Gastrocnemius medialis (tissue), 4 donors: ENCODE results near the gene MAFF. TPM values are rescaled to one million over a fixed set of nuclear protein-coding genes. Genes with fewer than 3 reads are reported as not detected.
A peak's percentile ranks its signal among the peaks of the same experiment; 100 is the strongest.

Source experiments
- ATAC-seq, 2 donors: fragments of 150-250 bp; one replicate each; pipeline ENCODE4 v1.9.1; 2016
- DNase-seq, 2 donors: peaks; one replicate each; pipeline ENCODE4 v3.0.0-alpha.2; 2019
- H3K27ac ChIP-seq, 4 donors: fragments of 200-600 bp; sonication (generic); 1 replicate in 1 of 4; 2 replicates in 3 of 4; pipeline ENCODE4 v1.5.1; 2016 to 2018; ENCODE audit warnings: mild to moderate bottlenecking in 2 of 4, moderate library complexity in 1 of 4
- H3K27me3 ChIP-seq, 3 donors: fragments of 200-600 bp; sonication (generic) in 2 of 3; 1 replicate in 1 of 3; 2 replicates in 2 of 3; pipeline versions ENCODE4 v1.5.1 to v1.6.0; 2016 to 2019; ENCODE audit warnings: mild to moderate bottlenecking in 1 of 3, moderate library complexity in 1 of 3
- H3K36me3 ChIP-seq, 2 donors: fragments of 200-600 bp; sonication (generic) in 1 of 2; one replicate each; pipeline ENCODE4 v1.5.1; 2017 to 2018
- H3K4me1 ChIP-seq, 2 donors: fragments of 200-600 bp; sonication (generic) in 1 of 2; one replicate each; pipeline ENCODE4 v1.5.1; 2016 to 2017; ENCODE audit warnings: mild to moderate bottlenecking in 2 of 2
- H3K4me3 ChIP-seq, 4 donors: fragments of 200-600 bp; sonication (generic) in 3 of 4; 1 replicate in 1 of 4; 2 replicates in 3 of 4; pipeline ENCODE4 v1.5.1; 2016 to 2019; ENCODE audit warnings: mild to moderate bottlenecking in 2 of 4
- H3K9me3 ChIP-seq, 3 donors: fragments of 200-600 bp; sonication (generic) in 2 of 3; 1 replicate in 1 of 3; 2 replicates in 2 of 3; pipeline ENCODE4 v1.5.1; 2016 to 2019
- POLR2A ChIP-seq, 2 donors: fragments of 450-650 bp; IDR thresholded peaks; one replicate each; pipeline ENCODE4 v1.6.1; 2017; ENCODE audit warnings: antibody characterized with exemption in 2 of 2, mild to moderate bottlenecking in 2 of 2, moderate library complexity in 2 of 2
- in situ Hi-C, 4 donors: fragments of 200-750 bp; cut with MboI; loops; one replicate each; pipeline versions ENCODE4 v1.15.0 to v1.8.0; 2017; ENCODE audit warnings: low sequenced_read_pairs in 4 of 4
- intact Hi-C: fragments of 100-400 bp; cut with DNase I; formaldehyde crosslinking; loops from one replicate; pipeline ENCODE4 v1.15.1; 2023; ENCODE audit warnings: low total_unique reads
- total RNA-seq, 4 donors: library from RNA; depleted of rRNA; stranded (reverse); fragments of >200 nt; gene quantifications; one replicate each; pipeline versions ENCODE4 v1.1.0 to v1.2.3, GENCODE V29; 2016
- TF ChIP-seq, protein P1 (sequence below), 5 experiments: fragments of 450-650 bp in 3 of 5; fragments of 200-600 bp in 2 of 5; sonication (generic) in 2 of 5; IDR thresholded peaks in 4 of 5; conservative IDR thresholded peaks in 1 of 5; 1 replicate in 4 of 5; 2 replicates in 1 of 5; pipeline ENCODE4 v1.5.1; 2016 to 2019; ENCODE audit warnings: antibody characterized with exemption in 5 of 5, mild to moderate bottlenecking in 3 of 5, moderate library complexity in 3 of 5

Gene MAFF
- total RNA-seq, 4 donors from 2014 or later: 19.3 to 448 (median 33.4) TPM

DNA sequence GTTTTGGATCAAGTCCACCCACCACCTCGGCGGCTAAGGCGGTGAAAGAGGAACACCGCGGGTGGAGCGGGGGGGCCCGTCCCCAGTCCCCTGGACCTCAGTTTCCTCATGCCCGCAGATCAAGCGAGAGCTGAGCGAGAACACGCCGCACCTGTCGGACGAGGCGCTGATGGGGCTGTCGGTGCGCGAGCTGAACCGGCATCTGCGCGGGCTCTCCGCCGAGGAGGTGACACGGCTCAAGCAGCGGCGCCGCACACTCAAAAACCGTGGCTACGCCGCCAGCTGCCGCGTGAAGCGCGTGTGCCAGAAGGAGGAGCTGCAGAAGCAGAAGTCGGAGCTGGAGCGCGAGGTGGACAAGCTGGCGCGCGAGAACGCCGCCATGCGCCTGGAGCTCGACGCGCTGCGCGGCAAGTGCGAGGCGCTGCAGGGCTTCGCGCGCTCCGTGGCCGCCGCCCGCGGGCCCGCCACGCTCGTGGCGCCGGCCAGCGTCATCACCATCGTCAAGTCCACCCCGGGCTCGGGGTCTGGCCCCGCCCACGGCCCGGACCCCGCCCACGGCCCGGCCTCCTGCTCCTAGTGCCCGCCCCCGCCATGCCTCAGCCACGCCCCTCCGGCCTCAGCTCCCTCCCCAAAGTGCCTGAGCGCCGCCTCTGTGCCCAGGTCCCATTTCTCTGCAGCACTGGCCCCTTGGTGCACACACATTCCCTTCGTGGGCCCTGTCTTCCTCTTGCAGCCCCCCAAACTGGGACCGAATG is 12.7 kb downstream of the MAFF start:
- peaks cover 21 to 29% of the 10 kb centered on the region in 2 donors for H3K4me1 ChIP-seq
- intact Hi-C loops: no loop called here
- H3K4me3 ChIP-seq: peak overlapping the region in 3 of 4 donors; percentile 13 to 27 (median 15)
- H3K9me3 ChIP-seq: no peaks in the 10 kb centered on the region
- no peaks in the 10 kb centered on the region for H3K27me3 ChIP-seq
- peak in 1 of 2 donors; percentile 39 for TF ChIP-seq POLR2A (IDR thresholded peaks at IDR 0.05)
- TF ChIP-seq, protein P1, sequence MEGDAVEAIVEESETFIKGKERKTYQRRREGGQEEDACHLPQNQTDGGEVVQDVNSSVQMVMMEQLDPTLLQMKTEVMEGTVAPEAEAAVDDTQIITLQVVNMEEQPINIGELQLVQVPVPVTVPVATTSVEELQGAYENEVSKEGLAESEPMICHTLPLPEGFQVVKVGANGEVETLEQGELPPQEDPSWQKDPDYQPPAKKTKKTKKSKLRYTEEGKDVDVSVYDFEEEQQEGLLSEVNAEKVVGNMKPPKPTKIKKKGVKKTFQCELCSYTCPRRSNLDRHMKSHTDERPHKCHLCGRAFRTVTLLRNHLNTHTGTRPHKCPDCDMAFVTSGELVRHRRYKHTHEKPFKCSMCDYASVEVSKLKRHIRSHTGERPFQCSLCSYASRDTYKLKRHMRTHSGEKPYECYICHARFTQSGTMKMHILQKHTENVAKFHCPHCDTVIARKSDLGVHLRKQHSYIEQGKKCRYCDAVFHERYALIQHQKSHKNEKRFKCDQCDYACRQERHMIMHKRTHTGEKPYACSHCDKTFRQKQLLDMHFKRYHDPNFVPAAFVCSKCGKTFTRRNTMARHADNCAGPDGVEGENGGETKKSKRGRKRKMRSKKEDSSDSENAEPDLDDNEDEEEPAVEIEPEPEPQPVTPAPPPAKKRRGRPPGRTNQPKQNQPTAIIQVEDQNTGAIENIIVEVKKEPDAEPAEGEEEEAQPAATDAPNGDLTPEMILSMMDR (IDR thresholded peaks at IDR 0.05 in 4 of 5, conservative IDR thresholded peaks at IDR 0.05 in 1 of 5): peak in 2 of 5 experiments; percentile 18 to 26
- DNase-seq: peak in 1 of 2 donors; percentile 62
- in situ Hi-C loops: no loop called here
- ATAC-seq: peak in 1 of 2 donors; percentile 47
- peaks cover 0 to 12% of the 10 kb centered on the region in 2 donors for H3K36me3 ChIP-seq
- H3K27ac ChIP-seq: peak overlapping the region; percentile 23 to 60 (median 34)

DNA sequence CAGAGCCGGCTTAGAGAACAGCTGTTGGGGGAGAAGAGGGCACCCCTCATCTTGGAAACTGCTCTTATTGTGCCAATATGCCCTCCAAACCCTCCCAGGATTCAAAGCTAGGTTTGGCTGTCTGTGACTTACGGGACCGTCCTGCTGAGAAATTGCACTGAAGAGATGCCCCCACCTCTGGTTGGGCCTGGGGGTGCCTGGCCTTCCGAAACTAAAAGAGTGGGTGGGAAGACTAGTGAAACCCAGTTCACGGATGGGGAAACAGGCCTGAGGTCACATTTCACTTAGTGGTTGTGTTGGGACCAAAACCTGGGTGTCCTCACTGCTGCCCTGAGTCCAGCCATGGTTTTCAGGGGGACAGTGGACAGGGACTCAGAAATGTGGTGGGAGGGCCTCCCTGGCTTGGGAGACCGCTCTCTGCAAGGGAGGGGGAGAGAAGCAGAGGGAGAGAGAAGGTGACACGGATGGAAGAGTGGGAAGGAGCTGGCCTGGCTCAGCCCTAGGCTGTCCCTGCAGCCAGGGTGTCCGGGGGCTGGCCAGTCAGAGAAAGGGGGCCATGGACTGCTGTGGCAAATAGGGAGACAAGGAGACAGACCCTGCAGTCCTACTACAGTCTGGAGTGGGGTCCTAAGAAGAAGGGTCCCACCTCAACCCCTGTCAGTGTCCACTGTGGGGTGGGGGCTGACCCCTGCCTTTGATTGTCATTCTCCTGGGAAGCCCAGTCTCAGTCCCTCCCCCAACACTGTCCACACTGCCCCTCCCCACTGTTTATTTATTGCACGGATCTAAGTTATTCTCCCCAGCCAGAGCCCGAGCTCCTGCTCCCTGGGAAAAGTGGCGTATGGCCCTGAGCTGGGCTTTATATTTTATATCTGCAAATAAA is 13.6 kb downstream of the MAFF start:
- no peaks in the 10 kb centered on the region for H3K27me3 ChIP-seq
- in situ Hi-C loops: no loop called here
- intact Hi-C loops: no loop called here
- TF ChIP-seq POLR2A (IDR thresholded peaks at IDR 0.05): no peak
- TF ChIP-seq, protein P1 (IDR thresholded peaks at IDR 0.05 in 4 of 5, conservative IDR thresholded peaks at IDR 0.05 in 1 of 5): no peak
- no peak for DNase-seq
- no peaks in the 10 kb centered on the region for H3K9me3 ChIP-seq
- peaks cover 24 to 36% of the 10 kb centered on the region in 2 donors for H3K4me1 ChIP-seq
- H3K4me3 ChIP-seq: no peak overlapping the region
- peak overlapping the region in 3 of 4 donors; percentile 24 to 60 (median 26) for H3K27ac ChIP-seq
- no peak for ATAC-seq
- peaks cover 0 to 14% of the 10 kb centered on the region in 2 donors for H3K36me3 ChIP-seq

- peaks cover 23 to 27% of the 10 kb centered on the region in 2 donors for H3K4me1 ChIP-seq
- ATAC-seq: peak; percentile 38 to 50
- intact Hi-C loops: no loop called here
- in situ Hi-C loops: no loop called here
- no peaks in the 10 kb centered on the region for H3K27me3 ChIP-seq
- H3K27ac ChIP-seq: peak overlapping the region; percentile 72 to 79 (median 73)
- H3K9me3 ChIP-seq: no peaks in the 10 kb centered on the region
- no peak overlapping the region for H3K4me3 ChIP-seq
- peak; percentile 49 to 61 for DNase-seq
- peaks cover 0 to 36% of the 10 kb centered on the region in 2 donors for H3K36me3 ChIP-seq
- TF ChIP-seq POLR2A (IDR thresholded peaks at IDR 0.05): peak; percentile 31 to 32
- TF ChIP-seq, protein P1 (IDR thresholded peaks at IDR 0.05 in 4 of 5, conservative IDR thresholded peaks at IDR 0.05 in 1 of 5): no peak
Observed at GRCh38 chr22:38218661-38219622, 17.1 kb downstream of the MAFF start.

GRCh38 chr22:38219632-38220031 is 17.8 kb downstream of the MAFF start:
- Histone ChIP-seq H3K4me3 (no peak overlapping the region), H3K27me3 (no peaks in the 10 kb centered on the region), H3K4me1 (peaks cover 17 to 23% of the 10 kb centered on the region in 2 donors), H3K27ac (peak overlapping the region; percentile 72 to 79 (median 73)), H3K36me3 (peaks cover 0 to 41% of the 10 kb centered on the region in 2 donors), H3K9me3 (no peaks in the 10 kb centered on the region)
- intact Hi-C loops (no loop called here), in situ Hi-C loops (no loop called here)
- ATAC-seq (no peak), DNase-seq (no peak)
- TF ChIP-seq POLR2A (IDR thresholded peaks at IDR 0.05): no peak
- TF ChIP-seq, protein P1 (IDR thresholded peaks at IDR 0.05 in 4 of 5, conservative IDR thresholded peaks at IDR 0.05 in 1 of 5): no peak
